Hepatocyte (in vitro differentiated cells): ENCODE results near the gene ST6GALNAC5. TPM values are rescaled to one million over a fixed set of nuclear protein-coding genes. Genes with fewer than 3 reads are reported as not detected.

ENCODE experiments used
- DNase-seq: peaks from one replicate; pipeline ENCODE4 v3.0.0-alpha.2; 2016; ENCODE audit warnings: low spot score
- H2AFZ ChIP-seq: fragments of 200-600 bp; sonication (generic); 2 replicates; pipeline ENCODE4 v1.6.0; 2016; ENCODE audit warnings: antibody characterized with exemption, mild to moderate bottlenecking
- H3K27ac ChIP-seq: fragments of 200-600 bp; sonication (generic); 2 replicates; pipeline ENCODE4 v1.5.1; 2016; ENCODE audit warnings: mild to moderate bottlenecking
- H3K27me3 ChIP-seq: fragments of 200-600 bp; sonication (generic); 2 replicates; pipeline ENCODE4 v1.6.1; 2016
- H3K36me3 ChIP-seq: fragments of 200-600 bp; sonication (generic); replicated peaks from 2 replicates; pipeline ENCODE4 v1.5.1; 2016; ENCODE audit warnings: low read depth; ENCODE audit not compliant: insufficient read depth
- H3K4me1 ChIP-seq: fragments of 200-600 bp; sonication (generic); 2 replicates; pipeline ENCODE4 v1.5.1; 2016; ENCODE audit warnings: mild to moderate bottlenecking, moderate library complexity; ENCODE audit not compliant: insufficient read depth
- H3K4me2 ChIP-seq: fragments of 200-600 bp; sonication (generic); 2 replicates; pipeline ENCODE4 v1.6.0; 2016
- H3K4me3 ChIP-seq: fragments of 200-600 bp; sonication (generic); 2 replicates; pipeline ENCODE4 v1.5.1; 2016; ENCODE audit warnings: mild to moderate bottlenecking
- H3K79me2 ChIP-seq: fragments of 200-600 bp; sonication (generic); 2 replicates; pipeline ENCODE4 v1.6.0; 2017; ENCODE audit warnings: mild to moderate bottlenecking
- H3K9me2 ChIP-seq: fragments of 200-600 bp; sonication (generic); replicated peaks from 2 replicates; pipeline ENCODE4 v1.6.0; 2017; ENCODE audit warnings: mild to moderate bottlenecking; ENCODE audit not compliant: insufficient read depth
- H3K9me3 ChIP-seq: fragments of 200-600 bp; sonication (generic); 2 replicates; pipeline ENCODE4 v1.5.1; 2016; ENCODE audit warnings: low read depth, mild to moderate bottlenecking
- H4K20me1 ChIP-seq: fragments of 200-600 bp; sonication (generic); 2 replicates; pipeline ENCODE4 v1.6.0; 2016; ENCODE audit warnings: mild to moderate bottlenecking; ENCODE audit not compliant: insufficient read depth, poor library complexity, severe bottlenecking
- EZH2 ChIP-seq: fragments of 200-600 bp; sonication (generic); IDR thresholded peaks from 2 replicates; pipeline ENCODE4 v1.6.1; 2016; ENCODE audit warnings: antibody characterized with exemption, mild to moderate bottlenecking, borderline replicate concordance
- EZH2phosphoT487 ChIP-seq: fragments of 200-600 bp; sonication (generic); IDR thresholded peaks from one replicate; pipeline ENCODE4 v1.6.1; 2018; ENCODE audit warnings: antibody characterized with exemption, mild to moderate bottlenecking, low read depth, moderate library complexity; ENCODE audit not compliant: unreplicated experiment, severe bottlenecking
- WGBS: methylation state at CpG from one replicate; pipeline ENCODE4 v1.1.6; 2016; ENCODE audit warnings: low lambda C conversion rate; ENCODE audit errors: missing lambda C conversion rate; 5-methylcytosine and 5-hydroxymethylcytosine counted together
- polyA plus RNA-seq: library from polyadenylated mRNA; unstranded; fragments of >200 nt; fragmentation: Nextera tagmentation; extraction: Ambion mirVana; gene quantifications from 2 replicates; pipeline ENCODE4 v1.2.1, GENCODE V29; 2016
- total RNA-seq: library from RNA; depleted of rRNA; stranded (reverse); fragments of >200 nt; gene quantifications from 2 replicates; pipeline ENCODE4 v1.2.3, GENCODE V29; 2014
- TF ChIP-seq, protein P1 (sequence below): fragments of 200-600 bp; sonication (generic); IDR thresholded peaks from 2 replicates; pipeline ENCODE4 v1.5.1; 2016; ENCODE audit warnings: antibody characterized with exemption, mild to moderate bottlenecking; ENCODE audit not compliant: poor library complexity

ST6GALNAC5 gene
- total and polyA plus RNA-seq, 2 experiments from 2014 or later, result 3.6 to 3.7 TPM

DNA sequence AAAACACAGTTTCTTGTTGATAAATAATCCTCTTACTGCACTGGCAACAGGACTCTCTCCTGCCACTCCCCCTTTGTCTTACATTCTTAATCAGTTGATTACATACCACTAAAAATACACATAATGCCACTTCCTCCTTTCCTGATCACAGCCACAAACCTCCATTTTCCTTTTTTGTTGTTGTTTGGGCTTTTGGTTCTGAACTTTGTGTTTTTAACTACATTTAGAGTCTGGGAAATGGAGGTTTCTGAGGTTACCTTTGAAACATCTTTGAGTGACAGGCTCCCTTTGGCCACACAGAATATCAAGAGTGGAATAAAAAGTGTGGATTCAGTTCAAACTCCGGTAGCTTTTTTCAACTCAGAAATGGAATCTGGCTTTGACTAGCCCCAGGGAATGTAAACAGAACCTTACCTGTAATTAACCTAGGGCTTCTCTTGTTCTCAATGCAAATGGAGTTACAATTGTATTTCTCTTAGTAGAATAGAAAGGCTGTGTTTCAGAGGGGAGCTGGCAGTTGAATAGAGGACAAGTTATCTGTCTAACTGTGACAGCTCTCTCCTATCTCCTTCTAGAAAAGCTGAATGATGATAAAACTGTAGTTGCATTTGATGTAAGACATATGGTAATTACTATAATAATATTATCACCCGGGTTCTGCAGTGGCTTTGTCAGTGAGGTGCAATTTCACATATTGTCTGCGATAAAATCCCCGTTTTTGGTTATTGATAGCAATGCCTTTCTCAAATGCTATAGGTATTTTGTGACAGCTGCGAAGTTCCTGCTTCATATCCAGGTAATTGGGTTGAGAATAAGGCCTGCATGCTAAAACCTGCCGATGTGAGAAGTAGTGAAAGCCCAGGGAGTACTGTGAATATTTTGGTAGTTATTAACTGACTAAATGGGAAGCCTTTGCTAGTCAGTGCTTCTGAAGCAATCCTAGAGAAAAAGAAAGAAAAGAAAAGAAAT is 66.9 kb downstream of the ST6GALNAC5 start:
- TF ChIP-seq EZH2phosphoT487, result no peak
- TF ChIP-seq EZH2, result no peak
- TF ChIP-seq, protein P1, sequence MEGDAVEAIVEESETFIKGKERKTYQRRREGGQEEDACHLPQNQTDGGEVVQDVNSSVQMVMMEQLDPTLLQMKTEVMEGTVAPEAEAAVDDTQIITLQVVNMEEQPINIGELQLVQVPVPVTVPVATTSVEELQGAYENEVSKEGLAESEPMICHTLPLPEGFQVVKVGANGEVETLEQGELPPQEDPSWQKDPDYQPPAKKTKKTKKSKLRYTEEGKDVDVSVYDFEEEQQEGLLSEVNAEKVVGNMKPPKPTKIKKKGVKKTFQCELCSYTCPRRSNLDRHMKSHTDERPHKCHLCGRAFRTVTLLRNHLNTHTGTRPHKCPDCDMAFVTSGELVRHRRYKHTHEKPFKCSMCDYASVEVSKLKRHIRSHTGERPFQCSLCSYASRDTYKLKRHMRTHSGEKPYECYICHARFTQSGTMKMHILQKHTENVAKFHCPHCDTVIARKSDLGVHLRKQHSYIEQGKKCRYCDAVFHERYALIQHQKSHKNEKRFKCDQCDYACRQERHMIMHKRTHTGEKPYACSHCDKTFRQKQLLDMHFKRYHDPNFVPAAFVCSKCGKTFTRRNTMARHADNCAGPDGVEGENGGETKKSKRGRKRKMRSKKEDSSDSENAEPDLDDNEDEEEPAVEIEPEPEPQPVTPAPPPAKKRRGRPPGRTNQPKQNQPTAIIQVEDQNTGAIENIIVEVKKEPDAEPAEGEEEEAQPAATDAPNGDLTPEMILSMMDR, result no peak
- Histone ChIP-seq H4K20me1 (no peaks in the 10 kb centered on the region), H3K9me3 (no peaks in the 10 kb centered on the region), H3K9me2 (no peaks in the 10 kb centered on the region), H3K27me3 (no peaks in the 10 kb centered on the region), H3K36me3 (no peaks in the 10 kb centered on the region), H3K79me2 (no peaks in the 10 kb centered on the region), H3K27ac (no peak overlapping the region), H3K4me2 (no peak overlapping the region), H2AFZ (peak overlapping the region; percentile 33), H3K4me3 (no peak overlapping the region), H3K4me1 (no peaks in the 10 kb centered on the region)
- WGBS, result 40% methylated on average over 6 of the region's 6 CpGs
- DNase-seq, result no peak

DNA sequence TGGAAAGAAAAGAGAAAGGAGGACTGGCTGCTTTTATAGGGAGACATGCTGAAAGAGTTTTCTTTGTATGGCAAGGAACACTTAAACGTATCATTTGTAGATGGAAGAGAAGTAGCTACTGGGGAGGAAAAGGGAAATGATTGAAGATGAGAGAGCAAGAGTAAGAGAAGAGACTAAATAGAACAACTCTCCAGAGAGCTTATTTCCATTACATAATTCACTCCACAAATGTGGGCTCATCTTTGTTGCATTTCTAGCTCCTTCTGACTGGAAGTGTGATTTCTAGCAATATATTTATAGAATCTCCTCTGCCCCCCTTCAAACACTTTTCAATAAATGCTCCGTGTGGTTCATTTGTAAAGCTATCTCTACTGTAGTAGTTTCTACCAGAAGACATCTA is 71.0 kb downstream of the ST6GALNAC5 start:
- no peak for DNase-seq
- Histone ChIP-seq H3K4me3 (no peak overlapping the region), H3K36me3 (no peaks in the 10 kb centered on the region), H3K9me2 (no peaks in the 10 kb centered on the region), H2AFZ (no peak overlapping the region), H3K79me2 (no peaks in the 10 kb centered on the region), H3K27ac (no peak overlapping the region), H3K27me3 (no peaks in the 10 kb centered on the region), H3K4me1 (no peaks in the 10 kb centered on the region), H3K9me3 (no peaks in the 10 kb centered on the region), H3K4me2 (no peak overlapping the region), H4K20me1 (no peaks in the 10 kb centered on the region)
- 69% methylated on average over 2 of the region's 2 CpGs for WGBS
- no peak for TF ChIP-seq EZH2phosphoT487
- no peak for TF ChIP-seq EZH2
- TF ChIP-seq, protein P1, result no peak

GRCh38 chr1:76939050-76939816 is 72.0 kb downstream of the ST6GALNAC5 start:
- Histone ChIP-seq H3K9me2 (no peaks in the 10 kb centered on the region), H2AFZ (no peak overlapping the region), H4K20me1 (no peaks in the 10 kb centered on the region), H3K4me2 (no peak overlapping the region), H3K9me3 (no peaks in the 10 kb centered on the region), H3K36me3 (no peaks in the 10 kb centered on the region), H3K4me3 (no peak overlapping the region), H3K4me1 (no peaks in the 10 kb centered on the region), H3K27me3 (no peaks in the 10 kb centered on the region), H3K79me2 (no peaks in the 10 kb centered on the region), H3K27ac (no peak overlapping the region)
- TF ChIP-seq, protein P1, result no peak
- 63% methylated on average over 8 of the region's 8 CpGs for WGBS
- DNase-seq, result no peak
